Mesenchymal stem cell (in vitro differentiated cells and primary cell): ENCODE data around the gene CNR2.
"Not testable (repeated sequence)": the region's sequence is repeated elsewhere in the genome, so short reads cannot be mapped to it uniquely, and the experiment has no call there.

Experiments
- DNase-seq: peaks from one replicate; pipeline ENCODE4 v3.0.0-alpha.2; 2013
- H2AFZ ChIP-seq: one replicate; pipeline ENCODE4 v1.6.1; 2013; ENCODE audit warnings: low read depth, mild to moderate bottlenecking, control low read depth, inconsistent platforms, low read length, moderate library complexity
- H2AK5ac ChIP-seq: 2 replicates; pipeline ENCODE4 v1.6.1; 2013; ENCODE audit warnings: low read length, moderate library complexity, mild to moderate bottlenecking, inconsistent platforms; ENCODE audit not compliant: severe bottlenecking
- H2BK120ac ChIP-seq: one replicate; pipeline ENCODE4 v1.6.1; 2013; ENCODE audit warnings: low read depth, mild to moderate bottlenecking, inconsistent platforms, low read length, moderate library complexity
- H2BK12ac ChIP-seq, 2 experiments: one replicate each; pipeline ENCODE4 v1.6.1; 2013; ENCODE audit warnings: inconsistent platforms in 2 of 2, low read length in 2 of 2, mild to moderate bottlenecking in 2 of 2, moderate library complexity in 2 of 2, control low read depth in 1 of 2
- H2BK15ac ChIP-seq: one replicate; pipeline ENCODE4 v1.6.1; 2013; ENCODE audit warnings: mild to moderate bottlenecking, low read depth, inconsistent platforms; ENCODE audit not compliant: poor library complexity, severe bottlenecking
- H2BK5ac ChIP-seq: 2 replicates; pipeline ENCODE4 v1.6.1; 2013; ENCODE audit warnings: low read depth, mild to moderate bottlenecking, low read length, control low read depth, inconsistent platforms; ENCODE audit not compliant: poor library complexity, severe bottlenecking
- H3K14ac ChIP-seq, 2 experiments: one replicate each; pipeline ENCODE4 v1.6.1; 2013; ENCODE audit warnings: inconsistent platforms in 2 of 2, low read length in 2 of 2, control low read depth in 1 of 2, mild to moderate bottlenecking in 1 of 2, moderate library complexity in 1 of 2
- H3K18ac ChIP-seq, 2 experiments: one replicate each; pipeline ENCODE4 v1.6.1; 2013; ENCODE audit warnings: inconsistent platforms in 2 of 2, low read length in 2 of 2, control low read depth in 1 of 2, low read depth in 1 of 2, mild to moderate bottlenecking in 1 of 2
- H3K23ac ChIP-seq, 2 experiments: one replicate each; pipeline ENCODE4 v1.6.1; 2013; ENCODE audit warnings: inconsistent platforms in 2 of 2, low read length in 2 of 2, mild to moderate bottlenecking in 2 of 2, moderate library complexity in 2 of 2, control low read depth in 1 of 2
- H3K27ac ChIP-seq: 2 replicates; pipeline ENCODE4 v1.5.1; 2013; ENCODE audit warnings: mild to moderate bottlenecking, moderate library complexity, low read length, control low read depth, inconsistent platforms; ENCODE audit not compliant: poor library complexity, severe bottlenecking
- H3K27me3 ChIP-seq, 2 experiments: 2 replicates each; pipeline versions ENCODE4 v1.6.1 to v1.7.0; 2013; ENCODE audit warnings: low read length in 2 of 2, mild to moderate bottlenecking in 2 of 2, moderate library complexity in 2 of 2, control low read depth in 1 of 2, inconsistent platforms in 1 of 2; ENCODE audit not compliant: control insufficient read depth in 1 of 2, insufficient read depth in 1 of 2
- H3K36me3 ChIP-seq, 2 experiments: 2 replicates each; pipeline versions ENCODE4 v1.6.1 to v1.7.0; 2013; ENCODE audit warnings: low read length in 2 of 2, control low read depth in 1 of 2, inconsistent platforms in 1 of 2, low read depth in 1 of 2, mild to moderate bottlenecking in 1 of 2; ENCODE audit not compliant: insufficient read depth in 2 of 2, control insufficient read depth in 1 of 2
- H3K4ac ChIP-seq, 2 experiments: one replicate each; pipeline ENCODE4 v1.6.1; 2013; ENCODE audit warnings: inconsistent platforms in 2 of 2, low read length in 2 of 2, mild to moderate bottlenecking in 2 of 2, moderate library complexity in 2 of 2, control low read depth in 1 of 2, low read depth in 1 of 2
- H3K4me1 ChIP-seq: 2 replicates; pipeline ENCODE4 v1.6.1; 2013; ENCODE audit warnings: low read depth, low read length, control low read depth; ENCODE audit not compliant: control insufficient read depth, insufficient read depth
- H3K4me2 ChIP-seq: 2 replicates; pipeline ENCODE4 v1.6.1; 2013; ENCODE audit warnings: low read length, mild to moderate bottlenecking, inconsistent platforms; ENCODE audit not compliant: poor library complexity, severe bottlenecking
- H3K4me3 ChIP-seq, 2 experiments: 2 replicates each; pipeline versions ENCODE4 v1.5.1 to v1.7.0; 2013; ENCODE audit warnings: low read length in 2 of 2, mild to moderate bottlenecking in 2 of 2, control low read depth in 1 of 2, low read depth in 1 of 2; ENCODE audit not compliant: insufficient read depth in 1 of 2
- H3K79me1 ChIP-seq: replicated peaks from 2 replicates; pipeline ENCODE4 v1.6.1; 2013; ENCODE audit warnings: mild to moderate bottlenecking, control low read depth, low read length, inconsistent platforms; ENCODE audit not compliant: poor library complexity, severe bottlenecking
- H3K9ac ChIP-seq: 2 replicates; pipeline ENCODE4 v1.7.0; 2013; ENCODE audit warnings: mild to moderate bottlenecking, low read length, moderate library complexity
- H3K9me3 ChIP-seq: 2 replicates; pipeline ENCODE4 v1.7.0; 2013; ENCODE audit warnings: mild to moderate bottlenecking, low read length; ENCODE audit not compliant: control insufficient read depth
- H4K8ac ChIP-seq: one replicate; pipeline ENCODE4 v1.6.1; 2013; ENCODE audit warnings: inconsistent platforms, mild to moderate bottlenecking, low read length, moderate library complexity
- H4K91ac ChIP-seq: one replicate; pipeline ENCODE4 v1.6.1; 2013; ENCODE audit warnings: mild to moderate bottlenecking, low read length, inconsistent platforms
- WGBS: methylation state at CpG from one replicate; pipeline ENCODE4 v1.1.7; 2013; ENCODE audit warnings: mixed read lengths; 5-methylcytosine and 5-hydroxymethylcytosine counted together

CNR2 gene

GRCh38 chr1:23958810-23959460, 45.8 kb upstream of the CNR2 start:
- Histone ChIP-seq H3K4me3 (peak overlapping the region; percentile 65 to 95), H3K27me3 (no peaks in the 10 kb centered on the region), H2BK12ac (peak overlapping the region in 1 of 2 experiments; percentile 57), H2BK5ac (peak overlapping the region; percentile 97), H3K4me1 (peaks cover 9% of the 10 kb centered on the region), H2AFZ (no peak overlapping the region), H3K18ac (peak overlapping the region; percentile 88 to 89), H3K4me2 (peak overlapping the region; percentile 99), H4K91ac (peak overlapping the region; percentile 68), H3K36me3 (peaks cover 0 to 29% of the 10 kb centered on the region in 2 experiments), H4K8ac (peak overlapping the region; percentile 77), H3K14ac (no peak overlapping the region), H3K23ac (no peak overlapping the region), H3K9ac (peak overlapping the region; percentile 100), H2BK15ac (peak overlapping the region; percentile 100), H3K9me3 (no peaks in the 10 kb centered on the region), H2AK5ac (no peak overlapping the region), H3K27ac (peak overlapping the region; percentile 99), H3K4ac (peak overlapping the region in 1 of 2 experiments; percentile 87), H2BK120ac (peak overlapping the region; percentile 68), H3K79me1 (no peaks in the 10 kb centered on the region)
- 5% methylated on average over 18 of the region's 30 CpGs for WGBS
- DNase-seq, result peak; percentile 95

GRCh38 chr1:23958040-23958809, 45.1 kb upstream of the CNR2 start:
- not testable (repeated sequence) for H2BK12ac ChIP-seq, H3K4ac ChIP-seq, H2AK5ac ChIP-seq, H3K4me1 ChIP-seq, H3K14ac ChIP-seq, H3K79me1 ChIP-seq, H2BK5ac ChIP-seq, DNase-seq, H2AFZ ChIP-seq, H2BK15ac ChIP-seq, H4K8ac ChIP-seq, H4K91ac ChIP-seq, H3K9me3 ChIP-seq, H3K18ac ChIP-seq, H3K27me3 ChIP-seq, H3K23ac ChIP-seq, H3K4me2 ChIP-seq, H2BK120ac ChIP-seq
- 88% methylated on average over 17 of the region's 19 CpGs for WGBS
- H3K27ac ChIP-seq, result peak overlapping the region; percentile 99
- H3K4me3 ChIP-seq, result peak overlapping the region in 1 of 2 experiments; percentile 95
- H3K36me3 ChIP-seq, result peaks cover 0 to 22% of the 10 kb centered on the region in 2 experiments
- peak overlapping the region; percentile 100 for H3K9ac ChIP-seq

- H3K36me3 ChIP-seq, result peaks cover 0 to 17% of the 10 kb centered on the region in 2 experiments
- no peak overlapping the region for H4K8ac ChIP-seq
- no peak overlapping the region for H3K4me2 ChIP-seq
- no peak overlapping the region for H3K4ac ChIP-seq
- no peak overlapping the region for H2BK12ac ChIP-seq
- no peak overlapping the region for H2AFZ ChIP-seq
- no peak overlapping the region for H4K91ac ChIP-seq
- H3K27ac ChIP-seq, result no peak overlapping the region
- no peak for DNase-seq
- no peak overlapping the region for H2BK120ac ChIP-seq
- WGBS, result 95% methylated on average over 6 of the region's 7 CpGs
- no peak overlapping the region for H2BK5ac ChIP-seq
- no peak overlapping the region for H3K4me3 ChIP-seq
- H3K18ac ChIP-seq, result no peak overlapping the region
- no peaks in the 10 kb centered on the region for H3K79me1 ChIP-seq
- no peak overlapping the region for H3K14ac ChIP-seq
- no peaks in the 10 kb centered on the region for H3K27me3 ChIP-seq
- no peak overlapping the region for H3K9ac ChIP-seq
- H3K4me1 ChIP-seq, result peaks cover 9% of the 10 kb centered on the region
- no peak overlapping the region for H3K23ac ChIP-seq
- H2BK15ac ChIP-seq, result no peak overlapping the region
- peak overlapping the region; percentile 53 for H2AK5ac ChIP-seq
- no peaks in the 10 kb centered on the region for H3K9me3 ChIP-seq
These were observed 43.9 kb upstream of the CNR2 start for GRCh38 chr1:23957096-23957495.

- Histone ChIP-seq H3K4me1 (peaks cover 7% of the 10 kb centered on the region), H3K23ac (no peak overlapping the region), H3K18ac (no peak overlapping the region), H2BK5ac (no peak overlapping the region), H3K27ac (no peak overlapping the region), H3K9me3 (no peaks in the 10 kb centered on the region), H4K8ac (no peak overlapping the region), H2BK15ac (no peak overlapping the region), H3K14ac (no peak overlapping the region), H3K79me1 (no peaks in the 10 kb centered on the region), H3K4me2 (no peak overlapping the region), H4K91ac (no peak overlapping the region), H3K36me3 (no peaks in the 10 kb centered on the region), H3K9ac (no peak overlapping the region), H3K4me3 (no peak overlapping the region), H2AFZ (no peak overlapping the region), H3K27me3 (no peaks in the 10 kb centered on the region), H2AK5ac (no peak overlapping the region), H3K4ac (no peak overlapping the region), H2BK120ac (no peak overlapping the region), H2BK12ac (no peak overlapping the region)
- 86% methylated on average over 1 of the region's 3 CpGs for WGBS
- no peak for DNase-seq
These were observed 39.9 kb upstream of the CNR2 start for GRCh38 chr1:23953020-23953419.
